GM13977 (cell line): Measurements from ENCODE around the gene LRMDA.

ENCODE experiments used
- DNase-seq: peaks from one replicate; pipeline ENCODE4 v3.0.0; 2012; ENCODE audit warnings: low spot score
- in situ Hi-C: fragments of 300-500 bp; cut with MboI; formaldehyde crosslinking; loops from one replicate; pipeline ENCODE4 v1.12.0; 2022; ENCODE audit warnings: low sequenced_read_pairs, low pct_unique_long_range_greater_than_20kb, mixed read lengths, inconsistent platforms; ENCODE audit not compliant: unreplicated experiment
- TF ChIP-seq, protein P1 (sequence below): IDR thresholded peaks from 2 replicates; pipeline ENCODE4 v1.5.1; 2012; ENCODE audit warnings: mild to moderate bottlenecking, control low read depth; ENCODE audit not compliant: insufficient read depth; ENCODE audit errors: extremely low read depth, missing control alignments

Gene LRMDA

DNA sequence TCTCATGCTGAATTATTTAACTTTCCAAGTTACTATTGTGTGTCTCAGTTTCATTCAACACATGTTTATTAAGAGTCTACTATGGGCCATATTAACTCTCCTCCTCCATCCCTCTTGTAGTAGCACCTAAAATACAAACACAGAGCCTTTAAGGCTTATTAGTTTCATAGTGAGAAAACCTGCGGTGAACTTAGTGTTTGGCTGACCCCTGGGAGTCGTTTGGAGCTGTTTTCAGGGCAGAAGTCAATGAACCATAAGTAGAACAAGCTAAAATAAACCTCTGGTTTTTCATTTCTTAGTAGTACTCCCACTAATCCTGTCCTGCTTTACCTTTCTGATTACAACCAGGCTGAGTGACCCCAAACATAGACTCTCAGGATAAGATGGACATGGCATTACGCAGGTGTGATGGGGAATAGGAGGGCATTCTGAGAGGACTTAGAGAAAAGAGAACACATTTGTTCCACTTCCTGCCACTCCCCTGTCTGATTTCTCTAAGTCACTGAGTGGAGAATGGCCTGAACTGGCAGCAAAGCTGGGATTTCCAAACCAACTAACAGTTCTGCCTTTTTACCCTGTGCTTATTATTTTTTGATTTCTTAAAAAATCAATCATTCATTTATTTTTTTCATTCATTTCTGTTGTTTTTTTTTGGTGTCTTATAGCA is 74.5 kb downstream of the LRMDA start:
- in situ Hi-C loops: no loop called here
- TF ChIP-seq, protein P1, sequence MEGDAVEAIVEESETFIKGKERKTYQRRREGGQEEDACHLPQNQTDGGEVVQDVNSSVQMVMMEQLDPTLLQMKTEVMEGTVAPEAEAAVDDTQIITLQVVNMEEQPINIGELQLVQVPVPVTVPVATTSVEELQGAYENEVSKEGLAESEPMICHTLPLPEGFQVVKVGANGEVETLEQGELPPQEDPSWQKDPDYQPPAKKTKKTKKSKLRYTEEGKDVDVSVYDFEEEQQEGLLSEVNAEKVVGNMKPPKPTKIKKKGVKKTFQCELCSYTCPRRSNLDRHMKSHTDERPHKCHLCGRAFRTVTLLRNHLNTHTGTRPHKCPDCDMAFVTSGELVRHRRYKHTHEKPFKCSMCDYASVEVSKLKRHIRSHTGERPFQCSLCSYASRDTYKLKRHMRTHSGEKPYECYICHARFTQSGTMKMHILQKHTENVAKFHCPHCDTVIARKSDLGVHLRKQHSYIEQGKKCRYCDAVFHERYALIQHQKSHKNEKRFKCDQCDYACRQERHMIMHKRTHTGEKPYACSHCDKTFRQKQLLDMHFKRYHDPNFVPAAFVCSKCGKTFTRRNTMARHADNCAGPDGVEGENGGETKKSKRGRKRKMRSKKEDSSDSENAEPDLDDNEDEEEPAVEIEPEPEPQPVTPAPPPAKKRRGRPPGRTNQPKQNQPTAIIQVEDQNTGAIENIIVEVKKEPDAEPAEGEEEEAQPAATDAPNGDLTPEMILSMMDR: no peak
- no peak for DNase-seq

DNA sequence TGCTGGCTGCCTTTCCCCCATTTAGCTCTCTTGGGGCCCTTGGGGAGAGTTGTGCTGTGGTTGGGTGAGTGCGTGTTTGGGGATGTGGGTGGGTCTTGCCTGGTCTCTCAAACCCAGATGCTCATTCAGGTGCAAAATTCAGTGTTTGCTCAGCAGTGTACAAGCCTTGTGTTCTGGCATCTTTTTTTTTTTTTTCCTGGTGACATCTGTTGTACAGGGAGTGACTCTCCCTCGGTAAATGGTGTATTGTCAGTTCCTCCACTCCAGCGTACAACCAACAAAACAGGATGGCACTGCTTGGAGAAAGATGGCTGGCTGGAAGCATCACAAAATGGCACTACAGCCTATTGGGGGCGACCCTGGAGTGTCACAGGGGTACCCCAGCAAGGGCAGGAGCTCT is 75.5 kb downstream of the LRMDA start:
- TF ChIP-seq, protein P1: no peak
- in situ Hi-C loops: no loop called here

DNA sequence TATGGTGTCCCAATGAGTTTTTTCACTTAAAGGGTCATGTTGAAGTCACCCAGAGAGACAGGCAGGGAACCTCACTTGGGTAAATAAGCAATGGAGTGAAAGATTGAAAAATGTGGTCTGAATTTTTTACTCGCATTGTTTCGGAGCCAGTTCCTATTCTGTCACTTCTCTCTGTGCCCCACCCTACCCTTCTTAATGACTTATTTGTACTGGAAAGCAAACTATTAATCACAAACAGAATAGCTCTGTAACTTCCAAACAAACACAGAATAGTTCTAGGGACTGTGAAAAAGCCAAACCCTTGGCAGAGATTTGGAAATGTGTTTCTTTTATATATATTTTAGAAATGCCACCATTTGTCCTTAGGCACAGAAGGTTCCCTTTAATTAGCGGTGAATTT is 76.0 kb downstream of the LRMDA start:
- DNase-seq: no peak
- TF ChIP-seq, protein P1: no peak
- in situ Hi-C loops: no loop called here

More for the DNA sequence above, 75.5 kb downstream of the LRMDA start:
- DNase-seq: no peak

- TF ChIP-seq, protein P1: no peak
- in situ Hi-C loops: no loop called here
- DNase-seq: no peak
These were observed 76.9 kb downstream of the LRMDA start for GRCh38 chr10:75508239-75508813.

- no peak for DNase-seq
- TF ChIP-seq, protein P1: no peak
- in situ Hi-C loops: no loop called here
These were observed 77.4 kb downstream of the LRMDA start for GRCh38 chr10:75508814-75509306.

GRCh38 chr10:75509706-75510105 is 78.3 kb downstream of the LRMDA start:
- no peak for DNase-seq
- in situ Hi-C loops: no loop called here
- TF ChIP-seq, protein P1: no peak

- in situ Hi-C loops: no loop called here
- TF ChIP-seq, protein P1: no peak
- DNase-seq: no peak
These were observed 79.6 kb downstream of the LRMDA start for GRCh38 chr10:75511011-75511410.
